GM12891 (cell line): ENCODE measurements around the gene DEF6.

Experiments
- DNase-seq: peaks from one replicate; pipeline ENCODE4 v3.0.0; 2011; ENCODE audit warnings: low spot score; ENCODE audit not compliant: insufficient read length
- FAIRE-seq: peaks from 2 replicates; lab custom pipeline; 2011; peaks lifted over from hg19 to GRCh38; lab: Jason Lieb, UNC
- PAX5 ChIP-seq: IDR thresholded peaks from 2 replicates; pipeline ENCODE4 v1.6.1; 2011; ENCODE audit warnings: low read length, moderate library complexity, mild to moderate bottlenecking; ENCODE audit not compliant: insufficient read depth, severe bottlenecking
- POLR2A ChIP-seq: IDR thresholded peaks from 2 replicates; pipeline ENCODE4 v1.6.1; 2011; ENCODE audit warnings: low read depth, low read length, control low read depth
- POLR2AphosphoS5 ChIP-seq: IDR thresholded peaks from 2 replicates; pipeline ENCODE4 v1.6.1; 2011; ENCODE audit warnings: low read depth, low read length, control low read depth
- POU2F2 ChIP-seq: IDR thresholded peaks from 2 replicates; pipeline ENCODE4 v1.6.1; 2011; ENCODE audit warnings: low read depth, mild to moderate bottlenecking, control low read depth, low read length, moderate library complexity
- SPI1 ChIP-seq: IDR thresholded peaks from 2 replicates; pipeline ENCODE4 v1.6.1; 2011; ENCODE audit warnings: low read depth, low read length, control low read depth
- TAF1 ChIP-seq: IDR thresholded peaks from 2 replicates; pipeline ENCODE4 v1.6.1; 2011; ENCODE audit warnings: low read depth, low read length, control low read depth

The DEF6 gene

GRCh38 chr6:35309611-35310264 lies 12.1 kb downstream of the DEF6 start:
- no peak for DNase-seq
- TF ChIP-seq POU2F2 = no peak
- no peak for TF ChIP-seq TAF1
- TF ChIP-seq PAX5 = no peak
- TF ChIP-seq POLR2AphosphoS5 = no peak
- no peak for TF ChIP-seq POLR2A
- TF ChIP-seq SPI1 = no peak
- no peak for FAIRE-seq

GRCh38 chr6:35310265-35310831 lies 12.7 kb downstream of the DEF6 start:
- DNase-seq (no peak), FAIRE-seq (no peak)
- no peak for TF ChIP-seq PAX5
- no peak for TF ChIP-seq TAF1
- no peak for TF ChIP-seq POU2F2
- no peak for TF ChIP-seq SPI1
- TF ChIP-seq POLR2A = no peak
- no peak for TF ChIP-seq POLR2AphosphoS5

GRCh38 chr6:35311390-35312075 lies 13.9 kb downstream of the DEF6 start:
- peak; percentile 55 for FAIRE-seq
- peak; percentile 46 for TF ChIP-seq SPI1
- TF ChIP-seq POLR2AphosphoS5 = no peak
- TF ChIP-seq PAX5 = no peak
- no peak for TF ChIP-seq POLR2A

GRCh38 chr6:35312076-35312800 lies 14.6 kb downstream of the DEF6 start:
- FAIRE-seq = no peak
- TF ChIP-seq POLR2A = no peak
- no peak for TF ChIP-seq POU2F2
- no peak for TF ChIP-seq SPI1
- TF ChIP-seq PAX5 = no peak
- no peak for TF ChIP-seq TAF1
- no peak for TF ChIP-seq POLR2AphosphoS5

More at GRCh38 chr6:35311390-35312075, 13.9 kb downstream of the DEF6 start:
- no peak for DNase-seq

GRCh38 chr6:35312807-35313206 lies 15.2 kb downstream of the DEF6 start:
- no peak for FAIRE-seq
- TF ChIP-seq PAX5 = no peak
- no peak for TF ChIP-seq POLR2AphosphoS5
- no peak for TF ChIP-seq POLR2A
- no peak for TF ChIP-seq POU2F2
- no peak for TF ChIP-seq TAF1
- no peak for TF ChIP-seq SPI1
- no peak for DNase-seq

More at GRCh38 chr6:35312076-35312800, 14.6 kb downstream of the DEF6 start:
- no peak for DNase-seq

GRCh38 chr6:35317483-35318195 lies 20.0 kb downstream of the DEF6 start:
- TF ChIP-seq POLR2AphosphoS5 (no peak), SPI1 (no peak), TAF1 (no peak), POLR2A (no peak), PAX5 (no peak), POU2F2 (no peak)
- FAIRE-seq (no peak), DNase-seq (no peak)

GRCh38 chr6:35318196-35319171 lies 20.9 kb downstream of the DEF6 start:
- FAIRE-seq (no peak), DNase-seq (no peak)
- TF ChIP-seq POLR2A (no peak), TAF1 (no peak), SPI1 (no peak), POU2F2 (no peak), PAX5 (no peak), POLR2AphosphoS5 (no peak)
